Stimulated activated effector memory CD8-positive, alpha-beta T cell treated with anti-CD3 and anti-CD28 coated beads, Interleukin-12 subunit alpha, Interleukin-12 subunit beta, amount 100 ng/mL, for 72 hours (primary cell): ENCODE data around the gene RABGAP1L.
"Not testable (repeated sequence)": the region's sequence is repeated elsewhere in the genome, so short reads cannot be mapped to it uniquely, and the experiment has no call there.

ENCODE experiments used
- ATAC-seq: fragments of 150-1000 bp; cut with Tn5 transposase; 2 replicates; pipeline ENCODE4 v1.10.0; 2021
- DNase-seq, 2 donors: peaks; one replicate each; pipeline ENCODE4 v3.0.0; 2021 to 2022; ENCODE audit warnings: low spot score in 2 of 2
- H3K27ac Mint-ChIP-seq: one replicate; pipeline ENCODE4 v1.8.0; 2022; ENCODE audit warnings: mild to moderate bottlenecking, mixed read lengths
- H3K36me3 Mint-ChIP-seq: one replicate; pipeline ENCODE4 v1.8.0; 2022; ENCODE audit warnings: mild to moderate bottlenecking, mixed read lengths
- H3K4me1 Mint-ChIP-seq: one replicate; pipeline ENCODE4 v1.8.0; 2022; ENCODE audit warnings: mixed read lengths
- H3K4me3 Mint-ChIP-seq: one replicate; pipeline ENCODE4 v1.8.0; 2022; ENCODE audit warnings: mild to moderate bottlenecking, mixed read lengths
- H3K9me3 Mint-ChIP-seq: one replicate; pipeline ENCODE4 v1.8.0; 2022; ENCODE audit warnings: mixed read lengths

RABGAP1L gene

GRCh38 chr1:174690266-174690665 is 530.9 kb downstream of the RABGAP1L start:
- no peak overlapping the region for H3K27ac Mint-ChIP-seq
- H3K36me3 Mint-ChIP-seq, result peaks cover 6% of the 10 kb centered on the region
- peaks cover 3% of the 10 kb centered on the region for H3K9me3 Mint-ChIP-seq
- ATAC-seq, result no peak
- no peak overlapping the region for H3K4me3 Mint-ChIP-seq
- peaks cover 8% of the 10 kb centered on the region for H3K4me1 Mint-ChIP-seq
- no peak for DNase-seq

- peaks cover 3% of the 10 kb centered on the region for H3K9me3 Mint-ChIP-seq
- H3K4me3 Mint-ChIP-seq, result no peak overlapping the region
- no peaks in the 10 kb centered on the region for H3K36me3 Mint-ChIP-seq
- H3K4me1 Mint-ChIP-seq, result no peaks in the 10 kb centered on the region
- no peak for DNase-seq
- H3K27ac Mint-ChIP-seq, result no peak overlapping the region
- ATAC-seq, result no peak
These were observed 533.0 kb downstream of the RABGAP1L start for GRCh38 chr1:174692313-174692712.

GRCh38 chr1:174693085-174693484 is 533.8 kb downstream of the RABGAP1L start:
- no peak overlapping the region for H3K4me3 Mint-ChIP-seq
- H3K36me3 Mint-ChIP-seq, result no peaks in the 10 kb centered on the region
- peaks cover 3% of the 10 kb centered on the region for H3K9me3 Mint-ChIP-seq
- no peak overlapping the region for H3K27ac Mint-ChIP-seq
- ATAC-seq, result no peak
- H3K4me1 Mint-ChIP-seq, result no peaks in the 10 kb centered on the region
- no peak for DNase-seq

GRCh38 chr1:174693539-174693938 is 534.2 kb downstream of the RABGAP1L start:
- H3K4me1 Mint-ChIP-seq, H3K9me3 Mint-ChIP-seq, H3K27ac Mint-ChIP-seq, DNase-seq, ATAC-seq, H3K4me3 Mint-ChIP-seq, H3K36me3 Mint-ChIP-seq: not testable (repeated sequence)

- H3K27ac Mint-ChIP-seq, result no peak overlapping the region
- H3K36me3 Mint-ChIP-seq, result no peaks in the 10 kb centered on the region
- peaks cover 3% of the 10 kb centered on the region for H3K9me3 Mint-ChIP-seq
- H3K4me1 Mint-ChIP-seq, result no peaks in the 10 kb centered on the region
- no peak overlapping the region for H3K4me3 Mint-ChIP-seq
- no peak for DNase-seq
- no peak for ATAC-seq
These were observed 536.9 kb downstream of the RABGAP1L start for GRCh38 chr1:174696026-174696821.

- H3K4me1 Mint-ChIP-seq, result no peaks in the 10 kb centered on the region
- H3K4me3 Mint-ChIP-seq, result no peak overlapping the region
- no peak overlapping the region for H3K27ac Mint-ChIP-seq
- DNase-seq, result no peak
- H3K9me3 Mint-ChIP-seq, result no peaks in the 10 kb centered on the region
- H3K36me3 Mint-ChIP-seq, result no peaks in the 10 kb centered on the region
- ATAC-seq, result no peak
These were observed 541.0 kb downstream of the RABGAP1L start for GRCh38 chr1:174700314-174700713.

- Mint-ChIP-seq H3K9me3 (no peaks in the 10 kb centered on the region), H3K36me3 (no peaks in the 10 kb centered on the region), H3K4me1 (no peaks in the 10 kb centered on the region), H3K27ac (no peak overlapping the region), H3K4me3 (no peak overlapping the region)
- DNase-seq (no peak), ATAC-seq (no peak)
These were observed 541.5 kb downstream of the RABGAP1L start for GRCh38 chr1:174700775-174701174.

- H3K9me3 Mint-ChIP-seq, result no peaks in the 10 kb centered on the region
- ATAC-seq (no peak), DNase-seq (no peak)
- no peak overlapping the region for H3K4me3 Mint-ChIP-seq
- H3K27ac Mint-ChIP-seq, result no peak overlapping the region
- H3K4me1 Mint-ChIP-seq, result no peaks in the 10 kb centered on the region
- no peaks in the 10 kb centered on the region for H3K36me3 Mint-ChIP-seq
These were observed 542.2 kb downstream of the RABGAP1L start for GRCh38 chr1:174701565-174701964.

GRCh38 chr1:174702011-174702410 is 542.7 kb downstream of the RABGAP1L start:
- Mint-ChIP-seq H3K27ac (no peak overlapping the region), H3K4me1 (no peaks in the 10 kb centered on the region), H3K4me3 (no peak overlapping the region), H3K36me3 (peaks cover 3% of the 10 kb centered on the region), H3K9me3 (no peaks in the 10 kb centered on the region)
- no peak for ATAC-seq
- no peak for DNase-seq

GRCh38 chr1:174703309-174703708 is 544.0 kb downstream of the RABGAP1L start:
- Mint-ChIP-seq H3K4me3 (no peak overlapping the region), H3K9me3 (no peaks in the 10 kb centered on the region), H3K4me1 (no peaks in the 10 kb centered on the region), H3K27ac (no peak overlapping the region), H3K36me3 (peaks cover 6% of the 10 kb centered on the region)
- ATAC-seq (no peak), DNase-seq (no peak)

GRCh38 chr1:174704300-174704699 is 545.0 kb downstream of the RABGAP1L start:
- no peak overlapping the region for H3K27ac Mint-ChIP-seq
- no peak overlapping the region for H3K4me3 Mint-ChIP-seq

GRCh38 chr1:174710868-174711845 is 551.8 kb downstream of the RABGAP1L start:
- Mint-ChIP-seq H3K4me3 (no peak overlapping the region), H3K9me3 (peaks cover 2% of the 10 kb centered on the region), H3K36me3 (peaks cover 6% of the 10 kb centered on the region), H3K4me1 (no peaks in the 10 kb centered on the region), H3K27ac (no peak overlapping the region)
- ATAC-seq, result no peak
- DNase-seq, result no peak

More at GRCh38 chr1:174704300-174704699, 545.0 kb downstream of the RABGAP1L start:
- no peak for ATAC-seq
- no peaks in the 10 kb centered on the region for H3K4me1 Mint-ChIP-seq
- H3K9me3 Mint-ChIP-seq, result no peaks in the 10 kb centered on the region
- no peak for DNase-seq
- H3K36me3 Mint-ChIP-seq, result peaks cover 6% of the 10 kb centered on the region

GRCh38 chr1:174711848-174712247 is 552.5 kb downstream of the RABGAP1L start:
- ATAC-seq, result not testable (repeated sequence)

GRCh38 chr1:174712541-174712940 is 553.2 kb downstream of the RABGAP1L start:
- Mint-ChIP-seq H3K4me3 (no peak overlapping the region), H3K27ac (no peak overlapping the region), H3K9me3 (peaks cover 2% of the 10 kb centered on the region), H3K36me3 (no peaks in the 10 kb centered on the region), H3K4me1 (no peaks in the 10 kb centered on the region)
- no peak for DNase-seq
- no peak for ATAC-seq

More at GRCh38 chr1:174711848-174712247, 552.5 kb downstream of the RABGAP1L start:
- not testable (repeated sequence) for DNase-seq, H3K4me3 Mint-ChIP-seq, H3K4me1 Mint-ChIP-seq, H3K36me3 Mint-ChIP-seq, H3K27ac Mint-ChIP-seq, H3K9me3 Mint-ChIP-seq

GRCh38 chr1:174713796-174714195 is 554.5 kb downstream of the RABGAP1L start:
- Mint-ChIP-seq H3K36me3 (no peaks in the 10 kb centered on the region), H3K4me3 (no peak overlapping the region), H3K27ac (no peak overlapping the region), H3K9me3 (peaks cover 2% of the 10 kb centered on the region), H3K4me1 (no peaks in the 10 kb centered on the region)
- no peak for ATAC-seq
- no peak for DNase-seq
